ENCODE data around the gene ARFGEF2. TPM values are rescaled to one million over a fixed set of nuclear protein-coding genes. Genes with fewer than 3 reads are reported as not detected.

ARFGEF2 gene
- total and polyA plus RNA-seq, 4 donors: 10.3 to 51.3 (median 16.6) TPM

- Histone ChIP-seq H3K36me3 (ENCODE audit: control insufficient read depth in 4 of 4, insufficient read depth in 3 of 4, low read depth in 1 of 4, low read length in 3 of 4) (no peaks in the 10 kb centered on the region), H3K27me3 (ENCODE audit: control insufficient read depth in 4 of 4, insufficient read depth in 4 of 4, low read length in 3 of 4) (no peaks in the 10 kb centered on the region), H3K9me3 (ENCODE audit: control insufficient read depth in 4 of 4, low read length in 3 of 4) (no peaks in the 10 kb centered on the region), H3K4me3 (ENCODE audit: low read depth in 1 of 3, low read length in 3 of 3) (no peak overlapping the region), H3K4me1 (ENCODE audit: control insufficient read depth in 4 of 4, insufficient read depth in 4 of 4, low read length in 3 of 4) (peaks cover 0 to 37% (median 34%) of the 10 kb centered on the region in 4 donors), H3K27ac (ENCODE audit: low read depth in 1 of 2, low read length in 2 of 2) (peak overlapping the region; percentile 87 to 92), H3K9ac (ENCODE audit: low read depth in 1 of 2, low read length in 2 of 2) (no peak overlapping the region)
- WGBS: 67% methylated on average over 5 of the region's 5 CpGs
- TF ChIP-seq RXRA (IDR thresholded peaks at IDR 0.05): peak; percentile 99 to 100
- peak; percentile 58 for TF ChIP-seq MAX (IDR thresholded peaks at IDR 0.05)
- TF ChIP-seq FOXA2 (IDR thresholded peaks at IDR 0.05): peak; percentile 65
- TF ChIP-seq REST (IDR thresholded peaks at IDR 0.05): no peak
- TF ChIP-seq NR2F2 (IDR thresholded peaks at IDR 0.05): peak; percentile 87
- peak; percentile 75 to 83 for TF ChIP-seq HNF4A (conservative IDR thresholded peaks at IDR 0.05)
- TF ChIP-seq TAF1 (conservative IDR thresholded peaks at IDR 0.05): no peak
- TF ChIP-seq GABPA (IDR thresholded peaks at IDR 0.05 in 1 of 2, conservative IDR thresholded peaks at IDR 0.05 in 1 of 2): no peak
- peak; percentile 54 for TF ChIP-seq YY1 (IDR thresholded peaks at IDR 0.05)
- TF ChIP-seq SP1 (IDR thresholded peaks at IDR 0.05): peak; percentile 95
- TF ChIP-seq JUND (IDR thresholded peaks at IDR 0.05): peak in 1 of 2 donors; percentile 32
- peak; percentile 46 for DNase-seq (ENCODE audit: low spot score)
Observed at GRCh38 chr20:48919882-48920526, 1.5 kb upstream of the ARFGEF2 start.

GRCh38 chr20:48920527-48921167 is 864 bp upstream of the ARFGEF2 start:
- WGBS: 27% methylated on average over 10 of the region's 10 CpGs
- H3K27ac ChIP-seq (ENCODE audit: low read depth in 1 of 2, low read length in 2 of 2): peak overlapping the region; percentile 87 to 92
- H3K9ac ChIP-seq (ENCODE audit: low read depth in 1 of 2, low read length in 2 of 2): peak overlapping the region in 1 of 2 donors; percentile 34
- H3K4me1 ChIP-seq (ENCODE audit: control insufficient read depth in 4 of 4, insufficient read depth in 4 of 4, low read length in 3 of 4): peaks cover 0 to 38% (median 35%) of the 10 kb centered on the region in 4 donors
- no peaks in the 10 kb centered on the region for H3K36me3 ChIP-seq (ENCODE audit: control insufficient read depth in 4 of 4, insufficient read depth in 3 of 4, low read depth in 1 of 4, low read length in 3 of 4)
- no peaks in the 10 kb centered on the region for H3K9me3 ChIP-seq (ENCODE audit: control insufficient read depth in 4 of 4, low read length in 3 of 4)
- DNase-seq (ENCODE audit: low spot score): no peak
- no peaks in the 10 kb centered on the region for H3K27me3 ChIP-seq (ENCODE audit: control insufficient read depth in 4 of 4, insufficient read depth in 4 of 4, low read length in 3 of 4)
- peak overlapping the region; percentile 73 to 88 (median 84) for H3K4me3 ChIP-seq (ENCODE audit: low read depth in 1 of 3, low read length in 3 of 3)
- TF ChIP-seq FOXA1 (IDR thresholded peaks at IDR 0.05): peak; percentile 13
- TF ChIP-seq RAD21 (IDR thresholded peaks at IDR 0.05): no peak
